COLO668 (cell line): Measurements from ENCODE around the gene PMEL.

Experiments
- DNase-seq: peaks from one replicate; lab custom pipeline; 2025; ENCODE audit not compliant: unreplicated experiment; lab: John Stamatoyannopoulos, UW

PMEL gene

DNA sequence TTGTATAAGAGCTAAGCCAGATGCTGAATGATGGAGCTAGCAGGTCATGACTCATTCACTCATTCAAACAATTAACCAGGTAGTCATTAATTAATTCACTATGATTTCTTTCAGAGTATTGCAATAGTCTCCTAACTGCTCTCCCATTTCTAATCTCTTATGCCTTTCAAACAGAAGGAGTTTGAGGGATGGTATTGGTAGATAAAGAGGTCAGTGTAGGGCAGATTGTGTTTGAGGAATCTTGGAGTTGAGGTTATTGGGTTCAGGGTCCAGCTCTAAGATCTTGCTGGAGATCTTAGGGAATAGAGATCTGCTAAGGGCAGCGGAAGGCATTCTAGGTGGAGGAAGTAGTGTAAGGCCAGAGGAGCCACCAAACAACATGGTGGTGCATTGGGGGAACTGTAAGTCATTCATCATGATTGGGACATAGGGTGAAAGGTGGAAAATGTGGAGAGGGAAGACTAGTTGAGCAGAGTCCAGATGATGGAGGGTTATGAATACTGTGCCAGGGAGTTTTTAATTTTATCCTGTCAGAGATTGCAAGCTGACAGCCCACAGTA, 23.2 kb downstream of the PMEL start:
- no peak for DNase-seq

- DNase-seq: no peak
These were observed 23.8 kb downstream of the PMEL start for GRCh38 chr12:55942055-55942454.

DNA sequence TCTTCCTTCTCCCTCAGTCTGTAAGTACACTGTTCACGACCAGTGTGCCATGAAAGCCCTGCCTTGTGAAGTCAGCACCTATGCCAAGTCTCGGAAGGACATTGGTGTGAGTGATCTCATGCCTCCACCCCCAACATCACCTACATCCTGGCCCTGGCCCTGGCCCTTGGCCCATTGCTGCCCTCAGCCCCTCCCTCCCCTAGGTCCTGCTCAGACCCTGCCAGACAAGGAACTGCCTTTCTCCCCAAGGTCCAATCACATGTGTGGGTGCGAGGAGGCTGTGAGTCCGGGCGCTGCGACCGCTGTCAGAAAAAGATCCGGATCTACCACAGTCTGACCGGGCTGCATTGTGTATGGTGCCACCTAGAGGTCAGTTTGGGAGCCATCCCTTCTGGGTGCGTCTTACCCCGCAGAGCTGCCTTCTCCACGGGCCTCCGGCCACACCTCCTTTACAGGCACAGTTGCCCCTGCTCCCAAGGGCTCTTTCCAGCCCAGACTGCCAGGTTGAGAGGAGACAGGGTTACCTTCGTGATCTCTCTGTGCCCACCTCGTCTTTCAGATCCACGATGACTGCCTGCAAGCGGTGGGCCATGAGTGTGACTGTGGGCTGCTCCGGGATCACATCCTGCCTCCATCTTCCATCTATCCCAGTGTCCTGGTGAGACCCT, 25.6 kb downstream of the PMEL start:
- DNase-seq: peak; percentile 63

- DNase-seq: no peak
These were observed 26.9 kb downstream of the PMEL start for GRCh38 chr12:55938826-55939501.

DNA sequence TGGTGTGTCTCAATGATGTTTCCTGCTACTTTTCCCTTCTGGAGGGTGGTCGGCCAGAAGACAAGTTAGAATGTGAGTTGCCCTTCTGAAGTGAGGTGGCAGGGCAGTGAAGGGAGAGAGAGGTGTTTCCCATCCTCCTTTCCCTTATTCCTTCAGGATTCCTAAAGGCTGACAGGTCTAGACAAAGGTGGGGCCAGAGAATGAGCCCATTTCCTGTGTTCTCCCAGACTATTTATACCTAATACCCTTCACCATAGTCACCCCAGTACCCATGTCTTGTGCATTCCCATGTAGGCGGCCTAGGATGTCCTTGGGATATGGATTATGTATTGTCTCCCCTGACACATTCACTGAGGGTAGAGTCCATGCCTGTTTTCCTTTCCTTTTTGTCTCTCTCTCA, 27.9 kb downstream of the PMEL start:
- no peak for DNase-seq

DNA sequence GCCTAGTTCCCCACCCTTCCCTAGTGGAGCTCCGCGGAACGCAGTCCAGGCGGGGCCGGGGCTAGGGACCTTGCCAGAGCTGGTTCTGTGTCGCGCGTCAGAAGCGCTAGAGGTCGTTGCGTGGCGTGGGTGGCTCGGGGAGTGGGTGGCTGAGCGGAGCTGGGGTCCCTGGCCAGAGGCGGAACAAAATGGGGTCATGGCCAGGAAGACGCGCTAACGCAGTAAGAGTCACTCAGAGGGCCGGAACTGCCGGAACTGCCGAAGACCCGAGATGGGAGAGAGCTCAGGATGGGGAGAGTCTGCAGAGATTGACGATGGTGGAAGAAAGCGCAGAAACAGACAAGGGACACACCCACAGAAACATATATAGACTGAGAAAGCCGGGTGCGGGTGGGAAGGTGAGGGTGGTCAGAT, 30.1 kb downstream of the PMEL start:
- no peak for DNase-seq

DNA sequence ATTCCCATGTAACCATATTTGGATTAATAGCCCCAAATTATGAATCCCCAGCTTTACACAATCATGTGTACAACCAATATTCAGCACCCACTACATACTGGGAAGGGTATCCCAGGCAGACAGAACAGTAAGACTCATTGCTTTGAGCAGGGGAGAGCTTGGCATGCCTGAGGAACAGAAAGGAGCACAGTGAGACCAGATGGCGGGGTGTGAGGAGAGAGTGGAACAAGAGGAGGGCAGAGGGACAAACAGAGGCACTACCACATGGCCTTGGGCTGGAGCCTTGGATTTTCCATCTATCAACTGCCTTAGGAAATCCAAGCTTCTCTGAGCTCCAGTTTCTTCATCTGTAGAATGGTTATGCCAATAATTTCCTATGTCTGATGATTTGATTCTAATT, 31.1 kb downstream of the PMEL start:
- DNase-seq: no peak

DNA sequence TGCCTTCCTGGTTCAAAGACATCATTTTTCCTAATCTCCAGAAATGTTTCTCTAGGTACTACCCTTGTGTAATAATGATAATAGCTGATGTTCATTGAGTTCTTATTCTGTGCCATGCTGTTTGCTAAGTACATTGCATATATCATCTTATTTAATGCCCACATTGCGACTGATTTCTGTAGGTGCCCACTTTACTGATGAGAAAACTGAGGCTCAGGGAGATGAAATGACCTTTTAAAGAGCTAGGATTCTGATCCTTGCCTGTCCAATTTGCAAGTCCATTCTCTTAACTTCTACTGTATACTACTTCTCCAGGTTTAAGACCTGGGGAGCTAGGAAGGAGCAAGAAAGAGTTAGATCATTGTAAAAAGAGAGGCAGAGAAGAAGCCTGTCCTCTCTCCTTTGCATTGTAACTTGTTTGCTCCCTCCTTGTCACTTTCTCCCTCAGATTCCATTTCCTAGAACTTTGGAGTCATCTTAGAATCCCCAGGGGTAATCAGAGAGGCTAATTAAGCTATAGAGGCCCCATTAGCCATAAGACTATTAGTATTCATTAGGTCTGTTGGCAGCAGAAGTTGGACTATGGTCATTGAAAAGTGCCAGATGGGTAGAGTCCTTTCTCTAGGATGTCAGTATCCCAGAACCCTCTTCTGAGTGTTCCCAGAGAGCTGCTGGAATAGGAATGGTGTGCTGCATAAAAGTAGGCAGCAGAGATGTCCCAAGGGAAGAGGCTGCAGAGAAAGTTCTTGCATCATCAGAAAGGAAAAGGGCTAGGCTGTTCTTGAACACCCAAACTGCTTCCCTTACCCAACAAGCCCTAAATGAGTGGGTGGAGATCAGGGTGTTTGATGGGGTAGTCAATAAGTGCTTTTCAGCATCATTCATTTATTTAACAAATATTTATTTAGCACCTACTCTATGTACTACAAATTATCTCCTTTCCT, 31.8 kb downstream of the PMEL start:
- no peak for DNase-seq

DNA sequence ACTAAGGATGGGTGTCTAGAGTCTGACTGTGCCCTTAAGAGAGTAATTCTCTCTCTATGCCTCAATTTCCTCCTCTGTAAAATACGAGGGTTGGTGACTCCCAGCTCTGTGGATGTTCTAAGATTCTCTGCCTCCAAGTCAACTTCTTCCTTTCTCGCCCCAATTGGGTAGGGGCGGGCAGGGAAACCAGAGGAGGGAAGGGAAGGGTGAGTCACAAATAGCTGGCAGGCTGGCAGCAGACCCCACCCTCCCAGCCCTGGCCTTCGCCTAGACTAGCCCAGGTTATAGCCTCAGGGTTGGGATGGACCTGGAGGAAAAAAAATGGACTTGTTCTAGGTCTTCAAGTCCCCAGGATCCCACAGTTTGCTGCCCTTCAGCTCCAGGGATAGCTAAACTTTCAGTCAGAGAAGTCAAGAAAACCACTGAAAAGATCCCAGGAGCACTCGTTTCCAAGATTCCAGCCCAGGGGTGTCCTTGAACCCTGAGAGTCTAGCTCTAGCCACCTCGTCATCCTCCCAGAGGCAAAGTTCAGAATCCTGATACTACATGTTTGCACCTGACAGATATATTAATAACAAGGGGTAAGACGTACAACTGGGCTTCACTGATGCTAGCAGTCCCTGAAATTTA, 32.6 kb downstream of the PMEL start:
- DNase-seq: no peak

DNA sequence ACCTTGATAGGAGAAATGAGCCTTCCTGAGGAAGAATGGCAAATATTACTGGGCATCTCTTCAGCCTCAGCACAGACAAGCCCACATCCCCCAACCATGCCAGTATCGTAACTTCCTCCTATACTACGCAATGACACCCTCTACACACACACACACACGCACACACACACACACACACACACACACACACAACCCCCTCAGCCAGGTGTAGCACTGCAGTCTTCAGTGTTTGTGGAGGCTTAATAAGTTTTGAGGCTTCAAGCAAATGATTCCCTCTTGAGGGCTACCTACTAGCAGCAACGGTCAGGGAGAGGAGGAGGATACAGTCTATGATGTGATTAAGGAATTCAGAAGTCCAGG, 33.3 kb downstream of the PMEL start:
- peak; percentile 6 for DNase-seq

- peak; percentile 13 for DNase-seq
These were observed 33.9 kb downstream of the PMEL start for GRCh38 chr12:55931780-55932550.

DNA sequence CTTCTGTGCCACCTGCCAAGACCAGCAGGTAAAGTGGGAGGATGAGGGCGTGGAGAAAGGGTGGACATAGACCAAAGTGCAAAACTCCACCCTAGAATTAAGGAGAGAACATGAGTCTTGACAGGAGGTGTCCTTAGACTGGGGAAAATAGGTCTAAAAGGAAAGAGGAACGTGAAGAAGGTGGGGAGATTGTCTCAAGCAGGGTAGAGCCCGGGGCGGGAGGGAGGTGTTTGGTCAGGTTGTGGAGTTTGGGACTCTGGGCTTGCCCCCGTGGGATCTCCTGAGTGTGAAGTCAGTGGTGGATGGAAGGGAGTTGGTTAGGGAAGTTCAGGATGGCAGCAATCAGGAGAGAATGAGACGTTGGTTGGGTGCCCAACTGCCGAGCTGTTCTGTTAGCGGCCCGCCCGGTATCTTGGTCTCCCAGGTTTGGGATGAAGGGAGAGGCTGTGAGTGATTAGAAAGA, 34.5 kb downstream of the PMEL start:
- DNase-seq: peak; percentile 13

DNA sequence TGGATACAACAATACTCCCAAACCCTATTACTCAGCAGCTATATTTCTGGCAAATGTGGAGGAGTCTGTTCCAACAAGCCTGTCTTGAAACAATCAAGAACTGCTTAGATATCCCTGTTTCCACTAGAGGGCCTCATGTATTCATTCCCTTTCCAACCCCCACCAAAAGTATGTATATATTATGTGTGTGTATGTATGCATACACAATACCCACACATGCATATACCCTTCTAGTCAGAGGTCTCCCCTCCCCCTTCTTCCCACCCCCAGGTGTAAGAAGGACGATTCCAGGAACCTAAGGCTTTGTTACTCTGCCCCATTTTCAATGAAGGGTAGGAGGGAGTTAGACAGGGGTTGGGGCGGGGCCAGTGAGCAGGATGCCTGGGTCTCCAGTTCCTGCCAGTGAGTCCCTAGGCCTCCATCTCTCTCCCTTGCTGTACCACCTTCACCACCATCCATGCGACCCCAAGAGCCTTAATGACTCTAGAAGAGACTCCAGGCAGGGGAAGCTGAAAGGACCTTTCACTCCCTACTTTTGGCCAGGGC, 35.0 kb downstream of the PMEL start, which contains the start of gene DGKA:
Gene DGKA (plus strand): TSS at position 392 of the 546 bp plus-strand sequence. CDS start 5,342 bp downstream, outside the sequence.
- DNase-seq: peak; percentile 12

DNA sequence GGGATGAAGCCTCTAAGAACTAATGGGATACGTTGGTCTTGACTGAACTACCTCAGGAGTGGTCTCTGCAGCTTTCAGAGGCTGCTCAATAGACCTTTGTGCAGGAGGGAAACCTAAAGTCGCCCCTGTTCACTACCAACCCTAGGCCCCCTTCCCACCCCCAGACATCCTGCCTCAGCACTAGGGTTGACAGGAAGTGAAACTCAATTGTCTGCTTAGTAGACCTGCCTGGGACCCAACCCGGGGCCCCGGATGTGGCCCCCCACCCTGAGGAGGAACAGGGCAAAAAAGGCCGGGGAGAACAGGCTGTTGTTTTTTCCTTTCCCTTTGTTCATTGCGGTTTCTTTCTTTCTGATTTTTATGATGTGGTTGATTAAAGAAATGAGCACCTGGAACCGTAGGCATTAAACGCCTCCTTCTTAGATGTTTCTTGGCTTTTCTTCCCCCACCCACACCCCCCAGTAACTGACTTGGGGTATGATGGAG, 36.5 kb downstream of the PMEL start:
- no peak for DNase-seq

GRCh38 chr12:55927588-55928502, 38.0 kb downstream of the PMEL start, which contains the start of gene PYM1:
TSS of gene PYM1 (minus strand) at chr12:55927894. CDS start at chr12:55927761, 133 bp downstream.
- peak; percentile 52 for DNase-seq

DNA sequence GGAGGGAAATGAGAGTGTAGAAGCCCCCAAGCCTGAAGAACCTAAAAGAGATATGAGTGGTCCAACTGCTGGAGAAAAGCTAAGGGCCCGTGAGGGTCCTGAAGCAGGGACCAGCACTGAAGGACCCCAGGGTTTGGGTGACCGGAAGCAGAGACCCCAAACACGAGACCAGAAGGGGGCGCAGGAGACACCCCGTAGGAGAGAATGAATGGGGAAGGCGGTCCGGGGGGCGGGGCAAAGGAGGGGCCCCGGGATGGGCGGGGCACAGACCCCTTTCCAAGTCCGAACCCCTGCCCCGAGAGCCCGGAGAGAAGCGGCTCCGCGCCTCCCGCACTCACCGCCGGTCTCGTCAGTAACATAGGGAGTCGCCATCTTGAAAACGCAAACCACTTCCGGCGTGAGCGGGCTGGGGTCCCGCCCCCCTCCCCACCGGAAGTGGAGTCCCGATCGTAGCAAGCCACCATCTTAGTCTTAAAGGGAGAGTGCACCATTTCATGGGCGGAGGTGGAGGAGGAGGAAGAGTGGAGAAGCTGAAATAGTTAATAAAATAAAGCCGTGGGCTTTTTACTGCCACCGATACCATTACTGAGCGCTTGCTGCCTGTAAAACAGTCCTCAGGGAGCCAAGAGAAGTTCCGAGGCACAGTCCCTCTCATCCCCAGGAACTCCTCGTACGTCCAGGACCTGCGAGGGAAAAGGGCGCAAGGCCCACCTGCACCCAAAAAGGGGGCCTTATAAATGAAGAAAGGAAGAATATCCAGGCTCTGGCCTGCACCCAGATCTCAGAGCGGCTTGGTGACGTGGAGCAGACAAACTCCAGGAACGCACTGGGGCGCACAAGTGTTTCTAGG, 38.9 kb downstream of the PMEL start:
- peak; percentile 84 for DNase-seq
